Endothelial cell of umbilical vein (primary cell): ENCODE measurements around the gene PRRG1. TPM values are rescaled to one million over a fixed set of nuclear protein-coding genes. Genes with fewer than 3 reads are reported as not detected.

Source experiments
- BruUV-seq: library from RNA; stranded (reverse); fragments of 400-500 nt; replicated peaks from 2 replicates; lab custom pipeline; 2021; lab: Mats Ljungman, UMichigan
- CTCF ChIA-PET: fragments of 300-600, 350-600 bp; sonication (Branson Sonifier 250); formaldehyde crosslinking; loops from one replicate; lab custom pipeline; 2021; ENCODE audit warnings: antibody characterized with exemption, inconsistent platforms; lab: Charles Lee
- POLR2A ChIA-PET: fragments of 300-600, 350-600 bp; sonication (Branson Sonifier 250); formaldehyde crosslinking; loops from one replicate; lab custom pipeline; 2021; ENCODE audit warnings: antibody characterized with exemption, inconsistent platforms; lab: Charles Lee
- DNase-seq: peaks from one replicate; pipeline ENCODE4 v3.0.0-alpha.2; 2011; ENCODE audit warnings: low read depth, low spot score
- FAIRE-seq: peaks from 2 replicates; lab custom pipeline; 2011; peaks lifted over from hg19 to GRCh38; lab: Jason Lieb, UNC
- H2AFZ ChIP-seq: 2 replicates; pipeline ENCODE4 v1.6.0; 2012; ENCODE audit warnings: low read depth, low read length, control low read depth, inconsistent platforms
- H3K27ac ChIP-seq: 2 replicates; pipeline ENCODE4 v1.5.1; 2011; ENCODE audit warnings: low read depth, mild to moderate bottlenecking, control low read depth, low read length, moderate library complexity; ENCODE audit not compliant: insufficient read depth
- H3K27me3 ChIP-seq, 2 experiments: 2 replicates each; pipeline versions ENCODE4 v1.6.0 to v1.6.1; 2011; ENCODE audit warnings: low read length in 2 of 2, mixed read lengths in 1 of 2; ENCODE audit not compliant: control insufficient read depth in 2 of 2, insufficient read depth in 2 of 2
- H3K36me3 ChIP-seq, 2 experiments: 2 replicates in 1 of 2; 3 replicates in 1 of 2; pipeline ENCODE4 v1.5.1; 2011; ENCODE audit warnings: low read length in 2 of 2, mild to moderate bottlenecking in 1 of 2, moderate library complexity in 1 of 2; ENCODE audit not compliant: control insufficient read depth in 2 of 2, insufficient read depth in 2 of 2; ENCODE audit errors: extremely low read depth in 1 of 2
- H3K4me1 ChIP-seq: 3 replicates; pipeline ENCODE4 v1.5.1; 2011; ENCODE audit warnings: mild to moderate bottlenecking, low read length; ENCODE audit not compliant: control insufficient read depth, insufficient read depth; ENCODE audit errors: extremely low read depth
- H3K4me2 ChIP-seq: 2 replicates; pipeline ENCODE4 v1.6.1; 2011; ENCODE audit warnings: low read length, control low read depth, mixed read lengths; ENCODE audit not compliant: insufficient read depth
- H3K4me3 ChIP-seq, 3 experiments: fragments of 200-600 bp in 1 of 3; sonication (generic), shearing (Covaris generic) in 1 of 3; replicated peaks in 1 of 3; 2 replicates each; pipeline ENCODE4 v1.5.1; 2011 to 2016; ENCODE audit warnings: control low read depth in 3 of 3, low read length in 3 of 3, mild to moderate bottlenecking in 2 of 3, inconsistent platforms in 1 of 3, low read depth in 1 of 3, moderate library complexity in 1 of 3; ENCODE audit not compliant: insufficient read depth in 1 of 3
- H3K79me2 ChIP-seq: 2 replicates; pipeline ENCODE4 v1.6.0; 2012; ENCODE audit warnings: low read length, inconsistent platforms; ENCODE audit not compliant: control insufficient read depth, insufficient read depth
- H3K9ac ChIP-seq: replicated peaks from 2 replicates; pipeline ENCODE3; 2011; ENCODE audit warnings: low read length, control low read depth; ENCODE audit not compliant: insufficient read depth; ENCODE audit errors: extremely low read depth
- H3K9me1 ChIP-seq: replicated peaks from 3 replicates; pipeline ENCODE4 v1.6.0; 2011; ENCODE audit warnings: mild to moderate bottlenecking, low read length; ENCODE audit not compliant: control insufficient read depth, insufficient read depth; ENCODE audit errors: extremely low read depth
- H3K9me3 ChIP-seq: replicated peaks from 2 replicates; pipeline ENCODE4 v1.5.1; 2012; ENCODE audit warnings: low read length, inconsistent platforms; ENCODE audit not compliant: control insufficient read depth, insufficient read depth
- H4K20me1 ChIP-seq: replicated peaks from 2 replicates; pipeline ENCODE3; 2011; ENCODE audit warnings: mild to moderate bottlenecking, low read length; ENCODE audit not compliant: control insufficient read depth, insufficient read depth; ENCODE audit errors: extremely low read depth
- CTCF ChIP-seq, 2 donors: IDR thresholded peaks; 1 replicate in 1 of 2; 2 replicates in 1 of 2; pipeline ENCODE4 v1.5.1; 2011; ENCODE audit warnings: low read length in 2 of 2, mild to moderate bottlenecking in 2 of 2, moderate library complexity in 2 of 2, control low read depth in 1 of 2, inconsistent platforms in 1 of 2, low read depth in 1 of 2; ENCODE audit not compliant: insufficient read depth in 1 of 2; ENCODE audit errors: extremely low read depth in 1 of 2
- EZH2 ChIP-seq: IDR thresholded peaks from 2 replicates; pipeline ENCODE4 v1.6.1; 2012; ENCODE audit warnings: borderline replicate concordance, low read depth, mild to moderate bottlenecking, moderate library complexity, low read length, inconsistent platforms; ENCODE audit not compliant: severe bottlenecking
- FOS ChIP-seq: IDR thresholded peaks from 2 replicates; pipeline ENCODE4 v1.6.1; 2011; ENCODE audit warnings: mild to moderate bottlenecking, low read length, moderate library complexity, borderline replicate concordance; ENCODE audit not compliant: insufficient read depth
- GATA2 ChIP-seq: IDR thresholded peaks from 2 replicates; pipeline ENCODE4 v1.7.0; 2011; ENCODE audit warnings: low read depth, mild to moderate bottlenecking, moderate library complexity, mixed read lengths, low read length; ENCODE audit not compliant: insufficient read length, insufficient read depth
- JUN ChIP-seq: IDR thresholded peaks from 2 replicates; pipeline ENCODE4 v1.6.1; 2011; ENCODE audit warnings: borderline replicate concordance, low read depth; ENCODE audit not compliant: insufficient read length, insufficient read depth
- MAX ChIP-seq: IDR thresholded peaks from 2 replicates; pipeline ENCODE4 v1.6.1; 2011; ENCODE audit not compliant: insufficient read depth, insufficient read length
- MYC ChIP-seq: IDR thresholded peaks from one replicate; pipeline ENCODE4 v1.6.1; 2011; ENCODE audit warnings: mild to moderate bottlenecking, low read depth, low read length
- dilution Hi-C: fragments of 300-500 bp; cut with MboI; formaldehyde crosslinking; loops from one replicate; pipeline ENCODE4 v1.15.0; 2019; ENCODE audit warnings: low sequenced_read_pairs; ENCODE audit not compliant: extremely low pct_ligation_motif_present
- intact Hi-C: fragments of 100-400 bp; cut with micrococcal nuclease; formaldehyde crosslinking; loops from one replicate; pipeline ENCODE4 v1.10.0; 2022
- polyA plus RNA-seq, 4 experiments: library from polyadenylated mRNA; depleted of rRNA in 3 of 4; stranded (reverse) in 3 of 4; unstranded in 1 of 4; fragments of >200 nt; gene quantifications; 2 replicates each; pipeline versions ENCODE4 v1.2.1 to v1.2.3, GENCODE V29; 2011 to 2012; ENCODE audit warnings: missing spikeins in 1 of 4
- total RNA-seq: library from RNA; stranded (reverse); gene quantifications from 2 replicates; pipeline ENCODE4 v1.2.3, GENCODE V29; 2021

The PRRG1 gene
- total and polyA plus RNA-seq, 2 donors (not counting 3 experiments of a cell fraction or from before 2014, with no cell fraction given) = 37.6 to 46.3 TPM

- ChIA-PET CTCF (no interaction called here), POLR2A (no interaction called here)
- intact Hi-C loops = no loop called here
- no peaks in the 10 kb centered on the region for H3K79me2 ChIP-seq
- no peaks in the 10 kb centered on the region for H3K9me3 ChIP-seq
- no peak overlapping the region for H2AFZ ChIP-seq
- no peaks in the 10 kb centered on the region for H3K27me3 ChIP-seq
- no peaks in the 10 kb centered on the region for H3K36me3 ChIP-seq
- BruUV-seq = no TSS peak
- dilution Hi-C loops = no loop called here
- no peak overlapping the region for H3K4me3 ChIP-seq
- DNase-seq (no peak), FAIRE-seq (no peak)
- no peak overlapping the region for H3K27ac ChIP-seq
- TF ChIP-seq GATA2 (no peak), MYC (no peak), CTCF (IDR thresholded peaks at IDR 0.05; ENCODE audit: extremely low read depth in 1 of 2, insufficient read depth in 1 of 2, low read depth in 1 of 2, low read length in 2 of 2) (no peak)
- H3K4me2 ChIP-seq = peak overlapping the region; percentile 36
- H3K9ac ChIP-seq = no peak overlapping the region
- no peaks in the 10 kb centered on the region for H4K20me1 ChIP-seq
- H3K9me1 ChIP-seq = no peaks in the 10 kb centered on the region
- peaks cover 18% of the 10 kb centered on the region for H3K4me1 ChIP-seq
Observed at GRCh38 chrX:37453821-37454220, 104.7 kb downstream of the PRRG1 start.

- FAIRE-seq = peak; percentile 85
Observed at GRCh38 chrX:37454537-37455285, 105.5 kb downstream of the PRRG1 start.

More at GRCh38 chrX:37454537-37455285, 105.5 kb downstream of the PRRG1 start:
- Histone ChIP-seq H3K79me2 (no peaks in the 10 kb centered on the region), H3K27ac (peak overlapping the region; percentile 21), H3K9me3 (no peaks in the 10 kb centered on the region), H3K9me1 (no peaks in the 10 kb centered on the region), H3K4me2 (peak overlapping the region; percentile 36), H3K4me3 (no peak overlapping the region), H4K20me1 (no peaks in the 10 kb centered on the region), H3K36me3 (no peaks in the 10 kb centered on the region), H2AFZ (no peak overlapping the region), H3K27me3 (no peaks in the 10 kb centered on the region), H3K4me1 (peaks cover 18% of the 10 kb centered on the region), H3K9ac (no peak overlapping the region)
- ChIA-PET CTCF (no interaction called here), POLR2A (no interaction called here)
- no TSS peak for BruUV-seq
- intact Hi-C loops (no loop called here), dilution Hi-C loops (no loop called here)
- DNase-seq = peak; percentile 32
- TF ChIP-seq JUN (peak; percentile 32), FOS (peak; percentile 24), GATA2 (no peak), EZH2 (no peak), MAX (no peak)
